HEK293T (cell line): ENCODE data around the gene LGSN.
"Not testable (repeated sequence)": the region's sequence is repeated elsewhere in the genome, so short reads cannot be mapped to it uniquely, and the experiment has no call there.

Experiments
- CTCF ChIA-PET: fragments of 350-600 bp; formaldehyde crosslinking; extraction: SDS; loops from one replicate; lab custom pipeline; 2021; ENCODE audit warnings: antibody characterized with exemption, inconsistent platforms; lab: Yijun Ruan, JAX
- POLR2A ChIA-PET: fragments of 350-600 bp; formaldehyde crosslinking; extraction: SDS; loops from one replicate; lab custom pipeline; 2020; ENCODE audit warnings: antibody characterized with exemption, inconsistent platforms; lab: Yijun Ruan, JAX
- DNase-seq: peaks from one replicate; pipeline ENCODE4 v3.0.0; 2012; ENCODE audit warnings: mixed read lengths; ENCODE audit errors: extremely low spot score
- ARNT ChIP-seq: fragments of 450-650 bp; IDR thresholded peaks from 2 replicates; pipeline ENCODE4 v1.6.1; 2017; ENCODE audit warnings: mild to moderate bottlenecking
- BHLHE40 ChIP-seq: fragments of 450-650 bp; IDR thresholded peaks from 2 replicates; pipeline ENCODE4 v1.6.1; 2016; ENCODE audit warnings: mild to moderate bottlenecking, moderate library complexity, borderline replicate concordance
- CTBP1 ChIP-seq: fragments of 450-650 bp; IDR thresholded peaks from 2 replicates; pipeline ENCODE4 v1.6.1; 2016; ENCODE audit warnings: borderline replicate concordance
- ELF4 ChIP-seq: fragments of 450-650 bp; IDR thresholded peaks from 2 replicates; pipeline ENCODE4 v1.6.1; 2017; ENCODE audit warnings: antibody characterized with exemption
- FOXA1 ChIP-seq: fragments of 450-650 bp; IDR thresholded peaks from 2 replicates; pipeline ENCODE4 v1.6.1; 2016; ENCODE audit warnings: mild to moderate bottlenecking
- FOXK2 ChIP-seq: fragments of 450-650 bp; IDR thresholded peaks from 2 replicates; pipeline ENCODE4 v1.6.1; 2016; ENCODE audit warnings: mild to moderate bottlenecking
- FOXM1 ChIP-seq: fragments of 450-650 bp; IDR thresholded peaks from 2 replicates; pipeline ENCODE4 v1.6.1; 2017; ENCODE audit warnings: mild to moderate bottlenecking, borderline replicate concordance
- HDGF ChIP-seq: fragments of 450-650 bp; IDR thresholded peaks from 2 replicates; pipeline ENCODE4 v1.6.1; 2017; ENCODE audit warnings: antibody characterized with exemption, borderline replicate concordance
- L3MBTL2 ChIP-seq: fragments of 450-650 bp; conservative IDR thresholded peaks from 2 replicates; pipeline ENCODE4 v1.6.1; 2016; ENCODE audit warnings: mild to moderate bottlenecking
- LEF1 ChIP-seq: fragments of 450-650 bp; IDR thresholded peaks from 2 replicates; pipeline ENCODE4 v1.6.1; 2017; ENCODE audit warnings: mild to moderate bottlenecking, borderline replicate concordance
- NFRKB ChIP-seq: fragments of 450-650 bp; IDR thresholded peaks from 2 replicates; pipeline ENCODE4 v1.6.1; 2016; ENCODE audit warnings: mild to moderate bottlenecking, moderate library complexity
- SP1 ChIP-seq: fragments of 450-650 bp; IDR thresholded peaks from 2 replicates; pipeline ENCODE4 v1.6.1; 2017
- SUZ12 ChIP-seq: fragments of 450-650 bp; IDR thresholded peaks from 2 replicates; pipeline ENCODE4 v1.6.1; 2016; ENCODE audit warnings: mild to moderate bottlenecking
- TARDBP ChIP-seq: fragments of 450-650 bp; IDR thresholded peaks from 2 replicates; pipeline ENCODE4 v1.6.1; 2016
- ZNF384 ChIP-seq: fragments of 450-650 bp; IDR thresholded peaks from 2 replicates; pipeline ENCODE4 v1.6.1; 2016
- TF ChIP-seq, protein P1 (sequence below): fragments of 450-650 bp; IDR thresholded peaks from 2 replicates; pipeline ENCODE4 v1.6.1; 2016

Gene LGSN, protein sequence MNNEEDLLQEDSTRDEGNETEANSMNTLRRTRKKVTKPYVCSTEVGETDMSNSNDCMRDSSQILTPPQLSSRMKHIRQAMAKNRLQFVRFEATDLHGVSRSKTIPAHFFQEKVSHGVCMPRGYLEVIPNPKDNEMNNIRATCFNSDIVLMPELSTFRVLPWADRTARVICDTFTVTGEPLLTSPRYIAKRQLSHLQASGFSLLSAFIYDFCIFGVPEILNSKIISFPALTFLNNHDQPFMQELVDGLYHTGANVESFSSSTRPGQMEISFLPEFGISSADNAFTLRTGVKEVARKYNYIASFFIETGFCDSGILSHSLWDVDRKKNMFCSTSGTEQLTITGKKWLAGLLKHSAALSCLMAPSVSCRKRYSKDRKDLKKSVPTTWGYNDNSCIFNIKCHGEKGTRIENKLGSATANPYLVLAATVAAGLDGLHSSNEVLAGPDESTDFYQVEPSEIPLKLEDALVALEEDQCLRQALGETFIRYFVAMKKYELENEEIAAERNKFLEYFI

DNA sequence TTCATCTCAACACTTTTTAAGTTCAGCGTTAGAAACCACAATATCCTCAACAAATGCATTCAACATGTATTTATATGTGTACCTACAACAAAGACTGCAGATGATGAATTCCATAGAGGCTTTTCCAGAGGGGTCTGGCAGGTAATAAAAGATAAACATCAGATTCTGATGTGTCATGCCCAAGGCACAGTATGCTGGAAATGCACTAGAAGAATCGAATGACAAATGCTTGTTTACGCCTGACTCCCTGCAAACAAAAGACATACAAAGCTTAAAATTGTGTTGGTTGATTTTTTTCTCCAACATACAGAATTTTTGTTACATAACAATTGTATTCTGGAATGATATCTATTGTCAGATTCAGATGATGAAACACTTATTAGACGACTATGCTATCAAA, at the start of gene LGSN:
LGSN (minus strand) TSS at position 45 of the 400 bp plus-strand sequence; CDS start at position 5, 40 bp downstream.
- TF ChIP-seq L3MBTL2 (no peak), ARNT (no peak), SP1 (no peak), TARDBP (no peak), LEF1 (no peak), NFRKB (no peak), ELF4 (no peak), BHLHE40 (no peak), FOXM1 (no peak), ZNF384 (no peak), CTBP1 (no peak), FOXA1 (no peak), SUZ12 (no peak), FOXK2 (no peak), HDGF (no peak)
- TF ChIP-seq, protein P1, sequence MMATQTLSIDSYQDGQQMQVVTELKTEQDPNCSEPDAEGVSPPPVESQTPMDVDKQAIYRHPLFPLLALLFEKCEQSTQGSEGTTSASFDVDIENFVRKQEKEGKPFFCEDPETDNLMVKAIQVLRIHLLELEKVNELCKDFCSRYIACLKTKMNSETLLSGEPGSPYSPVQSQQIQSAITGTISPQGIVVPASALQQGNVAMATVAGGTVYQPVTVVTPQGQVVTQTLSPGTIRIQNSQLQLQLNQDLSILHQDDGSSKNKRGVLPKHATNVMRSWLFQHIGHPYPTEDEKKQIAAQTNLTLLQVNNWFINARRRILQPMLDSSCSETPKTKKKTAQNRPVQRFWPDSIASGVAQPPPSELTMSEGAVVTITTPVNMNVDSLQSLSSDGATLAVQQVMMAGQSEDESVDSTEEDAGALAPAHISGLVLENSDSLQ, result no peak
- CTCF ChIA-PET, result no interaction called here
- POLR2A ChIA-PET, result no interaction called here
- no peak for DNase-seq

DNA sequence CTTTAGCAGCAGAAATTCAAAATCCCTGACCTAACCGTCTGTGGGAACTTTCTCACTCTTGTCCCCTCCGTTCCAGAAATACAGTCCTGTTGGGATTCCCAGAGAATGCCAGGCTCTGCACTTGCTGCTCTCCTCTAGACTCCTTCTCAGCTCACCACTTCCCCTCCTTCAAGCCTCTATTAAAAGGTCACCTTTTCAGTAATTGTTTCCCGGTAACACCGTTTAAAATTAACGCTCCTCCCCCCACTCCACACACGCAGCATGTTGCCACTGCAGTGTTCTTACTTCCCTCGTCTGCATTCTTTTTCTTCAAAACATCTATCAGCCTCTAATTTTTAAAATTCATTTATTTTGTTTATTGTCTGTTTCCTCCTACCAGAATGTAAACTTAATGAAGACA, 48.6 kb upstream of the LGSN start:
- POLR2A ChIA-PET, result no interaction called here
- TF ChIP-seq FOXM1, result no peak
- no peak for TF ChIP-seq FOXA1
- TF ChIP-seq ARNT, result no peak
- no peak for TF ChIP-seq SUZ12
- TF ChIP-seq BHLHE40, result no peak
- TF ChIP-seq HDGF, result no peak
- TF ChIP-seq, protein P1, result no peak
- no peak for TF ChIP-seq FOXK2
- no peak for TF ChIP-seq ELF4
- no peak for TF ChIP-seq TARDBP
- TF ChIP-seq L3MBTL2, result no peak
- no peak for TF ChIP-seq SP1
- TF ChIP-seq CTBP1, result no peak
- no peak for TF ChIP-seq LEF1
- TF ChIP-seq NFRKB, result no peak
- TF ChIP-seq ZNF384, result no peak
- CTCF ChIA-PET, result no interaction called here
- DNase-seq, result no peak

DNA sequence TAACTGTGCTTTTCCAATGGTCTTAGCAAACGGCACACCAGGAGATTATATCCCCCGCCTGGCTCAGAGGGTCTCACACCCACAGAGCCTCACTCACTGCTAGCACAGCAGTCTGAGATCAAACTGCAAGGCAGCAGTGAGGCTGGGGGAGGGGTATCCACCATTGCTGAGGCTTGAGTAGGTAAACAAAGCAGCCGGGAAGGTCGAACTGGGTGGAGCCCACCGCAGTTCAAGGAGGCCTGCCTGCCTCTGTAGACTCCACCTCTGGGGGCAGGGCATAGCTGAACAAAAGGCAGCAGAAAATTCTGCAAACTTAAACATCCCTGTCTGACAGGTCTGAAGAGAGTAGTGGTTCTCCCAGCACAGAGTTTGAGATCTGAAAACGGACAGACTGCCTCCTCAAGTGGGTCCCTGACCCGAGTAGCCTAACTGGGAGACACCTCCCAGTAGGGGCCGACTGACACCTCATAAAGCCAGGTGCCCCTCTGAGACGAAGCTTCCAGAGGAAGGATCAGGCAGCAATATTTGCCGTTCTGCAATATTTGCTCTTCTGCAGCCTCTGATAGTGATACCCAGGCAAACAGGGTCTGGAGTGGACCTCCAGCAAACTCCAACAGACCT, 42.8 kb upstream of the LGSN start:
- POLR2A ChIA-PET, CTCF ChIA-PET, DNase-seq: not testable (repeated sequence)

DNA sequence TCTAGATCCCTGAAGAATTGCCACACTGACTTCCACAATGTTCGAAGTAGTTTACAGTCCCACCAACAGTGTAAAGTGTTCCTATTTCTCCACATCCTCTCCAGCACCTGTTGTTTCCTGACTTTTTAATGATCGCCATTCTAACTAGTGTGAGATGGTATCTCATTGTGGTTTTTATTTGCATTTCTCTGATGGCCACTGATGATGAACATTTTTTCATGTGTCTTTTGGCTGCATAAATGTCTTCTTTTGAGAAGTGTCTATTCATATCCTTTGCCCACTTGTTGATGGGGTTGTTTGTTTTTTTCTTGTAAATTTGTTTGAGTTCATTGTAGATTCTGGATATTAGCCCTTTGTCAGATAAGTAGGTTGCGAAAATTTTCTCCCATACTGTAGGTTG, 37.6 kb upstream of the LGSN start:
- POLR2A ChIA-PET, DNase-seq, CTCF ChIA-PET: not testable (repeated sequence)

DNA sequence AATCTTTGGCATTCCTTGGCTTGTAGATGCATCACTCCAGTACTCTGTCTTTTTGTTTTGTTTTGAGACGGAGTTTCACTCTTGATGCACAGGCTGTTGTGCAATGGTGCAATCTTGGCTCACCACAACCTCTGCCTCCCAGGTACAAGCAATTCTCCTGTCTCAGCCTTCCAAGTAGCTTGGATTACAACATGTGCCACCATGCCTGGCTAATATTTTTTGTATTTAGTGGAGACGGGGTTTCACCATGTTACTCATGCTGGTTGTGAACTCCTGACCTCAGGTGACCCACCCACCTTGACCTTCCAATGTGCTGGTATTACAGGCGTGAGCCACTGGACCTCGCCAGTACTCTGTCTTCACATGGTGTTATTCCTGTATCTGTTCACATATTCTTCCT, 35.8 kb upstream of the LGSN start:
- ChIA-PET POLR2A (no interaction called here), CTCF (no interaction called here)
- no peak for DNase-seq
- TF ChIP-seq ZNF384, result no peak
- no peak for TF ChIP-seq SP1
- TF ChIP-seq LEF1, result no peak
- TF ChIP-seq ARNT, result no peak
- no peak for TF ChIP-seq TARDBP
- no peak for TF ChIP-seq SUZ12
- no peak for TF ChIP-seq FOXA1
- no peak for TF ChIP-seq L3MBTL2
- TF ChIP-seq FOXM1, result no peak
- no peak for TF ChIP-seq HDGF
- TF ChIP-seq FOXK2, result no peak
- TF ChIP-seq NFRKB, result no peak
- TF ChIP-seq CTBP1, result no peak
- TF ChIP-seq, protein P1, result no peak
- no peak for TF ChIP-seq ELF4
- TF ChIP-seq BHLHE40, result no peak

DNA sequence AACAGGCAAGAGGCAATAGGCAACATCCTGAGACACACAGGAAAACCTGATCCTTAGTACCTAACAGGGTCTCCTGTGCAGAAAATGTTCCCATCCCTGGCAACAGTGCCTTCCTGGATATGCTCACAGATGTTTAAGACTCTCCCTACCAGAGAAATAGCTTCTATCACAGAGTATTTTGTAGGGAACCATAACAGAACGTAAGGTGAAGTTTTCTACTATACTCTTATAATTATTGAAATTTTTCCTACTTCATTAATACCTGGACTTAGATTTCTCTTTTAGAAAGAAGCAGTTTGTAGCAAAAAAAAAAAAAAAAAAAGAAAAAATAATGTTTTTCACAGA, 33.5 kb upstream of the LGSN start:
- CTCF ChIA-PET, result interaction anchor here (0.6 to 2.2 kb wide), 9 partner anchors 220 to 1009 kb away, joined by 3 to 12 read pairs (median 7); no protein-coding TSS in a partner anchor
- no peak for DNase-seq
- no peak for TF ChIP-seq HDGF
- no peak for TF ChIP-seq ELF4
- no peak for TF ChIP-seq L3MBTL2
- no peak for TF ChIP-seq ARNT
- TF ChIP-seq SUZ12, result no peak
- TF ChIP-seq BHLHE40, result no peak
- TF ChIP-seq TARDBP, result no peak
- TF ChIP-seq SP1, result no peak
- TF ChIP-seq ZNF384, result no peak
- no peak for TF ChIP-seq LEF1
- TF ChIP-seq, protein P1, result no peak
- TF ChIP-seq CTBP1, result no peak
- no peak for TF ChIP-seq FOXM1
- no peak for TF ChIP-seq FOXA1
- TF ChIP-seq FOXK2, result no peak
- POLR2A ChIA-PET, result no interaction called here
